Uterus (tissue), 4 donors: ENCODE results near the gene NRDC. TPM values are rescaled to one million over a fixed set of nuclear protein-coding genes. Genes with fewer than 3 reads are reported as not detected.
"Not testable (repeated sequence)": the region's sequence is repeated elsewhere in the genome, so short reads cannot be mapped to it uniquely, and the experiment has no call there.

Experiments used
- DNase-seq, 2 donors: peaks; one replicate each; pipeline ENCODE4 v3.0.0-alpha.2; 2019 to 2020
- H3K27ac ChIP-seq, 2 donors: fragments of 200-600 bp; sonication (generic); 1 replicate in 1 of 2; 2 replicates in 1 of 2; pipeline ENCODE4 v1.5.1; 2016 to 2018
- H3K27me3 ChIP-seq, 2 donors: fragments of 200-600 bp; sonication (generic); one replicate each; pipeline ENCODE4 v1.5.1; 2018 to 2019; ENCODE audit warnings: control low read depth in 1 of 2
- H3K36me3 ChIP-seq, 2 donors: fragments of 200-600 bp; sonication (generic); one replicate each; pipeline ENCODE4 v1.5.1; 2019; ENCODE audit warnings: control low read depth in 1 of 2
- H3K4me1 ChIP-seq, 2 donors: fragments of 200-600 bp; sonication (generic); one replicate each; pipeline ENCODE4 v1.5.1; 2018 to 2019; ENCODE audit warnings: control low read depth in 1 of 2
- H3K4me3 ChIP-seq, 2 donors: fragments of 200-600 bp; sonication (generic); 1 replicate in 1 of 2; 2 replicates in 1 of 2; pipeline ENCODE4 v1.5.1; 2018 to 2019; ENCODE audit warnings: mild to moderate bottlenecking in 1 of 2
- H3K9me3 ChIP-seq, 2 donors: fragments of 200-600 bp; sonication (generic); one replicate each; pipeline ENCODE4 v1.5.1; 2019; ENCODE audit warnings: control low read depth in 1 of 2
- POLR2A ChIP-seq, 2 donors: fragments of 450-650 bp; IDR thresholded peaks; one replicate each; pipeline ENCODE4 v1.6.1; 2016; ENCODE audit warnings: antibody characterized with exemption in 2 of 2, mild to moderate bottlenecking in 1 of 2, moderate library complexity in 1 of 2
- intact Hi-C: fragments of 100-400 bp; cut with DNase I; formaldehyde crosslinking; loops from one replicate; pipeline ENCODE4 v1.15.1; 2023; ENCODE audit warnings: low total_unique reads
- total RNA-seq, 4 donors: library from RNA; depleted of rRNA in 3 of 4; stranded (reverse); fragments of >200 nt in 3 of 4; gene quantifications; one replicate each; pipeline versions ENCODE4 v1.1.0 to v1.2.4, GENCODE V29; 2014 to 2023
- TF ChIP-seq, protein P1 (sequence below), 4 experiments: fragments of 200-600 bp in 2 of 4; fragments of 450-650 bp in 2 of 4; sonication (generic) in 2 of 4; IDR thresholded peaks; one replicate each; pipeline ENCODE4 v1.5.1; 2016 to 2019; ENCODE audit warnings: antibody characterized with exemption in 4 of 4, mild to moderate bottlenecking in 2 of 4, moderate library complexity in 1 of 4
- donor health status: DM: yes; HTN: yes; CAD: no.

The NRDC gene
- total RNA-seq, 4 donors from 2014 or later: 35.1 to 145 (median 75.6) TPM

DNA sequence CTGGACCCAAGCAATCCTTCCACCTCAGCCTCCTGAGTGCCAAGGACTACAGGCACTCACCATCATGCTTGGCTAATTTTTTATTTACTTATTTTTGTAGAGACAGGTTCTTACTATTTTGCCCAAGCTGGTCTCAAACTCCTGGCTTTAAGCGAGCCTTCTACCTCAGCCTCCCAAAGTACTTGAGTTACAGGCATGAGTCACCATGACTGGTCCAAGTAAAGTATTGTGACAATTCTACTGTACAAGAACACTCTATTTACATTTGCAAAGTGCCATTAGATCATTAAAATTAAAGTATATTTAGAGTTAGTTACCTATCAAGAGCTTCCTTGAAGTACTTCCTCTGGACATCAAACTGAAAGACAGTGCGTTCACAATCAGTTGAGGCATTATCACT lies 44.8 kb downstream of the NRDC start:
- H3K4me3 ChIP-seq: no peak overlapping the region
- TF ChIP-seq, protein P1, sequence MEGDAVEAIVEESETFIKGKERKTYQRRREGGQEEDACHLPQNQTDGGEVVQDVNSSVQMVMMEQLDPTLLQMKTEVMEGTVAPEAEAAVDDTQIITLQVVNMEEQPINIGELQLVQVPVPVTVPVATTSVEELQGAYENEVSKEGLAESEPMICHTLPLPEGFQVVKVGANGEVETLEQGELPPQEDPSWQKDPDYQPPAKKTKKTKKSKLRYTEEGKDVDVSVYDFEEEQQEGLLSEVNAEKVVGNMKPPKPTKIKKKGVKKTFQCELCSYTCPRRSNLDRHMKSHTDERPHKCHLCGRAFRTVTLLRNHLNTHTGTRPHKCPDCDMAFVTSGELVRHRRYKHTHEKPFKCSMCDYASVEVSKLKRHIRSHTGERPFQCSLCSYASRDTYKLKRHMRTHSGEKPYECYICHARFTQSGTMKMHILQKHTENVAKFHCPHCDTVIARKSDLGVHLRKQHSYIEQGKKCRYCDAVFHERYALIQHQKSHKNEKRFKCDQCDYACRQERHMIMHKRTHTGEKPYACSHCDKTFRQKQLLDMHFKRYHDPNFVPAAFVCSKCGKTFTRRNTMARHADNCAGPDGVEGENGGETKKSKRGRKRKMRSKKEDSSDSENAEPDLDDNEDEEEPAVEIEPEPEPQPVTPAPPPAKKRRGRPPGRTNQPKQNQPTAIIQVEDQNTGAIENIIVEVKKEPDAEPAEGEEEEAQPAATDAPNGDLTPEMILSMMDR (IDR thresholded peaks at IDR 0.05): no peak
- TF ChIP-seq POLR2A (IDR thresholded peaks at IDR 0.05): no peak
- DNase-seq: no peak
- no peaks in the 10 kb centered on the region for H3K9me3 ChIP-seq
- H3K27me3 ChIP-seq: no peaks in the 10 kb centered on the region
- H3K4me1 ChIP-seq: no peaks in the 10 kb centered on the region
- H3K36me3 ChIP-seq: no peaks in the 10 kb centered on the region
- no peak overlapping the region for H3K27ac ChIP-seq
- intact Hi-C loops: no loop called here

DNA sequence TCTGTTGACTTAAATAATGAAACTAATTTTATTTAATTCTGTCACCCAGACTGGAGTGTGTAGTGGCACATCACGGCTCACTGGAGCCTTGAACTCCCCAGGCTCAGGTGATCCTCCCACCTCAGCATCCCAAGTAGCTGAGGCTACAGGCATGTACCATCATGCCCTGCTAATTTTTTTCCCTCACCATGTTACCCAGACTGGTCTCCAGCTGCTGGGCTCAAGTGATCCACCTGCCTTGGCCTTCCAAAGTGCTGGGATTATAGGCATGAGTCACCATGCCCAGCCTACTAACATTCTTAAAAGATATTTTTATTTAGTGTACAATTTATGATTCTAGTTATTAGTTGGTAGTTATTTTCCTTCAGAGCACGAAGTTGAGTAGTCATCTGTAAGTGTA lies 49.5 kb downstream of the NRDC start:
- H3K4me1 ChIP-seq: no peaks in the 10 kb centered on the region

DNA sequence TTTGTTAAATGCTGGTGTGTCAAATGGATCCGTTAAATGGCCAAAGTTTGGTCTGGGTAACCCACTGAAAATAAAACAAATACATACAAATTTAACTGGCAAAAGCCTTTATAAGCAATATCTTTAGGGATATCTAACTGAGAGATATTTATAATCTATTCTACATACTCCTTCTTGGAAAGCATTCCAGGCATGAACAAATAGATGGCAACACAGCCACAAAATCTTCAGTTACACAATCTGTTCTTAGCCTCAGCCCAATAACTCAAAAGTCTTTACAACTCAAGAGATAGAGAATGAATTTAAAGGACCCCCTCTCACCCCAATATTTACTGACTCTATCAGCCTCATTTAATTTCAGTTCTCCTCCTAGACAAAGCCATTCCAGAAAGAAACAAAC lies 58.7 kb downstream of the NRDC start:
- no peak for TF ChIP-seq POLR2A (IDR thresholded peaks at IDR 0.05)
- TF ChIP-seq, protein P1 (IDR thresholded peaks at IDR 0.05): no peak
- no peak for DNase-seq
- Histone ChIP-seq H3K4me1 (no peaks in the 10 kb centered on the region), H3K4me3 (no peak overlapping the region), H3K36me3 (no peaks in the 10 kb centered on the region), H3K9me3 (no peaks in the 10 kb centered on the region), H3K27me3 (no peaks in the 10 kb centered on the region), H3K27ac (no peak overlapping the region)
- intact Hi-C loops: no loop called here

More for the DNA sequence above, 49.5 kb downstream of the NRDC start:
- no peak for DNase-seq
- H3K27me3 ChIP-seq: no peaks in the 10 kb centered on the region
- intact Hi-C loops: no loop called here
- H3K4me3 ChIP-seq: no peak overlapping the region
- no peaks in the 10 kb centered on the region for H3K36me3 ChIP-seq
- no peak overlapping the region for H3K27ac ChIP-seq
- TF ChIP-seq, protein P1 (IDR thresholded peaks at IDR 0.05): no peak
- TF ChIP-seq POLR2A (IDR thresholded peaks at IDR 0.05): no peak
- H3K9me3 ChIP-seq: no peaks in the 10 kb centered on the region

DNA sequence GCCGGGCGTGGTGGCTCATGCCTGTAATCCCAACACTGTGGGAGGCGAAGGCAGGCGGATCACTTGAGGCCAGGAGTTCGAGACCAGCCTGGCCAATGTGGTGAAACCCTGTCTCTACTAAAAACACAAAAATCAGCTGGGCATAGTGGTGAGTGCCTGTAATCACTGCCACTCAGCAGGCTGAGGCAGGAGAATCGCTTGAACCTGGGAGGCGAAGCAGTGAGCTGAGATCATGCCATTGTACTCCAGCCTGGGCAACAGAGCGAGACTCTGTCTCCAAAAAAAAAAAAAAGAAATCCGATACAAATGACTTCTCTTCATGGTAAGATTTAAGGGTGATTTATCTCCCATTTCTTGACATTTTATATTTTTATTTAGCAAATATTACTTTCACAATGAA lies 59.5 kb downstream of the NRDC start:
- H3K4me1 ChIP-seq, H3K27ac ChIP-seq, intact Hi-C loops, H3K9me3 ChIP-seq, H3K4me3 ChIP-seq, H3K36me3 ChIP-seq, H3K27me3 ChIP-seq, DNase-seq: not testable (repeated sequence)

DNA sequence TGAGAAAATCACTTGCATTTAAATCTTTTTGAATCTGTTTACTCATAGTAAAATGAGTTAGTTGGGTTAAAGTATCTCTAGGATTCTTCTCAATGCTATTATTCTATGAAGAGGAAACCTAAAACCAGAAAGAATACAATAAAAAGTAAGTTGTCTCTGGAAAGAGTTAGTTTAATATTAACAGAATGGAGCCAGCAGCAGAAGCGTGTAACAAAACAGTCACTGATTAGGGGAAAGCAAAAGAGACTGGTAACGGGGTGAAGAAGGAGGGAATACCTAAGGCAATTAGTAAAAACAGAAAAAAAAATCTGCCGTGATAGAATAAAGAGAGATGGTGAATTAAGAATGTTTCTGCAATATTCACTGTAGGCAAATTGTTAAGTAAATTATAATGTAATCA lies 60.0 kb downstream of the NRDC start:
- no peak for DNase-seq
- TF ChIP-seq, protein P1 (IDR thresholded peaks at IDR 0.05): no peak
- no peak for TF ChIP-seq POLR2A (IDR thresholded peaks at IDR 0.05)
- Histone ChIP-seq H3K9me3 (no peaks in the 10 kb centered on the region), H3K27me3 (no peaks in the 10 kb centered on the region), H3K27ac (no peak overlapping the region), H3K4me3 (no peak overlapping the region), H3K36me3 (no peaks in the 10 kb centered on the region), H3K4me1 (no peaks in the 10 kb centered on the region)
- intact Hi-C loops: no loop called here

DNA sequence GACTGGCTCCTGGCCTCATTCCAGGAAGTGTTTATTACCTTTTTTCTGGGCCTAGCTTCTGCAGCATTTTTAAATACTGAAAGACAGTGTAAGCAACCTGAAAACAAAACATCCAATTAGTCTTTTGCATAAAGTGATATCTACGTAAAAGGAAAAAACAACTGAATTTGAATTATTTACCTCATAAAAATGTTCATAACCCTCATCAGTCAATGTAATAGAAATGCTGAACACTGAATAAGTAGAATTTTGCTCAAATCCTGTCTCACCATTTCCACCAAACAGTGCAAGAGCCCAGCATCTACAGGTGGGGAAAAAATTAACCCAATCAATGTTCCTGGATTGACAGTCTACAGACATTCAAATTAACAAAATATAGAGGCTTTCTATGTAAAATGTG lies 64.0 kb downstream of the NRDC start:
- no peak for TF ChIP-seq POLR2A (IDR thresholded peaks at IDR 0.05)
- TF ChIP-seq, protein P1 (IDR thresholded peaks at IDR 0.05): no peak
- H3K36me3 ChIP-seq: no peaks in the 10 kb centered on the region
- intact Hi-C loops: no loop called here

More for the DNA sequence above, 64.0 kb downstream of the NRDC start:
- Histone ChIP-seq H3K9me3 (no peaks in the 10 kb centered on the region), H3K4me1 (no peaks in the 10 kb centered on the region), H3K27ac (no peak overlapping the region), H3K4me3 (no peak overlapping the region), H3K27me3 (no peaks in the 10 kb centered on the region)
- no peak for DNase-seq
